Measurements from ENCODE around the gene INVS.

DNA sequence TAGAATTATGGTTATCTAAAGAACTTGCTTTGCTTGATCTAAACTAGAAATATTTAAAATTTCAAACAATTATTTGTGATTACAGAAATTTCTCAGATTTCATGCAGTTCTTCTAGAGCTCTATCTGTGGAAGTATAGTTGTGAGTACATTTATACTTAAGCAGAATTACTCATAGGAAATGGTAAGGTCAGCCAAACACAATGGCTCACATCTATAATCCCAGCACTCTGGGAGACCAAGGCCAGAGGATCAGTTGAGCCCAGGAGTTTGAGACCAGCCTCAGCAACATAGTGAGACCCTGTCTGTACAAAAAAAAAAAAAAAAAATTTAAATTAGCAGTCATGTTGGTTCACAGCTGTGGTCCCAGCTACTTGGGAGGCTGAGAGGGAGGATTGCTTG lies 71.0 kb downstream of the INVS start:
- TF ChIP-seq, protein P1, sequence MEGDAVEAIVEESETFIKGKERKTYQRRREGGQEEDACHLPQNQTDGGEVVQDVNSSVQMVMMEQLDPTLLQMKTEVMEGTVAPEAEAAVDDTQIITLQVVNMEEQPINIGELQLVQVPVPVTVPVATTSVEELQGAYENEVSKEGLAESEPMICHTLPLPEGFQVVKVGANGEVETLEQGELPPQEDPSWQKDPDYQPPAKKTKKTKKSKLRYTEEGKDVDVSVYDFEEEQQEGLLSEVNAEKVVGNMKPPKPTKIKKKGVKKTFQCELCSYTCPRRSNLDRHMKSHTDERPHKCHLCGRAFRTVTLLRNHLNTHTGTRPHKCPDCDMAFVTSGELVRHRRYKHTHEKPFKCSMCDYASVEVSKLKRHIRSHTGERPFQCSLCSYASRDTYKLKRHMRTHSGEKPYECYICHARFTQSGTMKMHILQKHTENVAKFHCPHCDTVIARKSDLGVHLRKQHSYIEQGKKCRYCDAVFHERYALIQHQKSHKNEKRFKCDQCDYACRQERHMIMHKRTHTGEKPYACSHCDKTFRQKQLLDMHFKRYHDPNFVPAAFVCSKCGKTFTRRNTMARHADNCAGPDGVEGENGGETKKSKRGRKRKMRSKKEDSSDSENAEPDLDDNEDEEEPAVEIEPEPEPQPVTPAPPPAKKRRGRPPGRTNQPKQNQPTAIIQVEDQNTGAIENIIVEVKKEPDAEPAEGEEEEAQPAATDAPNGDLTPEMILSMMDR (IDR thresholded peaks at IDR 0.05): no peak
- TF ChIP-seq POLR2A (IDR thresholded peaks at IDR 0.05): no peak
